Neural cell (in vitro differentiated cells): ENCODE data around the gene ASPRV1.

Experiments
- EZH2 ChIP-seq: fragments of 200-600, 300-800 bp; shearing (Covaris generic), sonication (generic); IDR thresholded peaks from 2 replicates; pipeline ENCODE4 v1.6.1; 2014; ENCODE audit warnings: antibody characterized with exemption, low read length, borderline replicate concordance, mild to moderate bottlenecking; ENCODE audit not compliant: insufficient read depth, poor library complexity, severe bottlenecking
- POLR2AphosphoS5 ChIP-seq: IDR thresholded peaks from 2 replicates; pipeline ENCODE4 v1.6.1; 2012

- TF ChIP-seq POLR2AphosphoS5 (no peak), EZH2 (no peak)
These were observed 34.1 kb upstream of the ASPRV1 start for GRCh38 chr2:69995511-69995910.
